NCI-H526 (cell line): ENCODE data around the gene MBD2.

Experiments used
- DNase-seq, 2 experiments: peaks; one replicate each; lab custom pipeline; 2025; lab: John Stamatoyannopoulos, UW

The MBD2 gene

DNA sequence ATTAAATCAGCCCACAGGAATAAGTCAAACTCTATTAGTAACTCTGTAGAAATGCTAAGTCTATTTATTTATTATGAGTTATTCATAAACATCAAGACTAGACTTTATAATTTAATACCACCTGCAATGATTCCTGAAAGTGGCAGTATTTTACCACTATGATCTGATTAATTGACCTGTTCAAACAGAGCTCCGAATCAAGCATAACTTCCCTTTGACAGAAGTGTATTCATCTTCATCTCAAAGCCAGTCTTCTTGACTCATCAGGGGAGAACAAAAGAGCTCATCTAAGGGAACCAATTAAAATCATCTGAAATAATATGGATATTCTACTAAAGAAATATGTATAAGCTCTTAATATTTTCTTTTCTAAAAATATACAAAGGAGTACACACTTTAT lies 122.3 kb downstream of the MBD2 start:
- DNase-seq, result no peak
